VCaP (cell line): ENCODE measurements around the gene CD55.

Experiments
- H3K27ac ChIP-seq: fragments of 450-650 bp; 2 replicates; pipeline ENCODE4 v1.5.1; 2017
- CTCF ChIP-seq: fragments of 450-650 bp; conservative IDR thresholded peaks from 2 replicates; pipeline ENCODE4 v1.5.1; 2017; ENCODE audit warnings: mild to moderate bottlenecking, moderate library complexity

CD55 gene

GRCh38 chr1:207321079-207321789 lies at the start of gene CD55:
TSS of gene CD55 (plus strand) at chr1:207321678. CDS start at chr1:207321766, 88 bp downstream.
- peak; percentile 40 for TF ChIP-seq CTCF
- H3K27ac ChIP-seq, result peak within 1 kb of the TSS; percentile 84

- TF ChIP-seq CTCF, result no peak
These were observed 46.6 kb upstream of the CD55 start for GRCh38 chr1:207274882-207275281.

GRCh38 chr1:207276465-207276864 lies 45.0 kb upstream of the CD55 start:
- TF ChIP-seq CTCF, result no peak
- H3K27ac ChIP-seq, result no peak overlapping the region

More at GRCh38 chr1:207274882-207275281, 46.6 kb upstream of the CD55 start:
- H3K27ac ChIP-seq, result no peak overlapping the region

GRCh38 chr1:207277241-207277640 lies 44.2 kb upstream of the CD55 start:
- no peak for TF ChIP-seq CTCF

GRCh38 chr1:207279652-207280051 lies 41.8 kb upstream of the CD55 start:
- TF ChIP-seq CTCF, result no peak
- H3K27ac ChIP-seq, result no peak overlapping the region

More at GRCh38 chr1:207277241-207277640, 44.2 kb upstream of the CD55 start:
- H3K27ac ChIP-seq, result no peak overlapping the region

GRCh38 chr1:207280706-207281105 lies 40.8 kb upstream of the CD55 start:
- H3K27ac ChIP-seq, result no peak overlapping the region

GRCh38 chr1:207282058-207282457 lies 39.4 kb upstream of the CD55 start:
- H3K27ac ChIP-seq, result no peak overlapping the region
- no peak for TF ChIP-seq CTCF

More at GRCh38 chr1:207280706-207281105, 40.8 kb upstream of the CD55 start:
- TF ChIP-seq CTCF, result no peak
